Choroid plexus epithelial cell (primary cell): ENCODE results near the gene TEKTIP1.
"Not testable (repeated sequence)": the region's sequence is repeated elsewhere in the genome, so short reads cannot be mapped to it uniquely, and the experiment has no call there.

Experiments used
- DNase-seq: peaks from one replicate; pipeline ENCODE4 v3.0.0-alpha.2; 2010; ENCODE audit warnings: low read depth
- H3K4me3 ChIP-seq: 2 replicates; pipeline ENCODE4 v1.5.1; 2011; ENCODE audit warnings: low read depth, mild to moderate bottlenecking, control low read depth, low read length, moderate library complexity
- CTCF ChIP-seq: conservative IDR thresholded peaks from 2 replicates; pipeline ENCODE4 v1.5.1; 2011; ENCODE audit warnings: low read depth, mild to moderate bottlenecking, control low read depth, inconsistent platforms, low read length, moderate library complexity

TEKTIP1 gene

DNA sequence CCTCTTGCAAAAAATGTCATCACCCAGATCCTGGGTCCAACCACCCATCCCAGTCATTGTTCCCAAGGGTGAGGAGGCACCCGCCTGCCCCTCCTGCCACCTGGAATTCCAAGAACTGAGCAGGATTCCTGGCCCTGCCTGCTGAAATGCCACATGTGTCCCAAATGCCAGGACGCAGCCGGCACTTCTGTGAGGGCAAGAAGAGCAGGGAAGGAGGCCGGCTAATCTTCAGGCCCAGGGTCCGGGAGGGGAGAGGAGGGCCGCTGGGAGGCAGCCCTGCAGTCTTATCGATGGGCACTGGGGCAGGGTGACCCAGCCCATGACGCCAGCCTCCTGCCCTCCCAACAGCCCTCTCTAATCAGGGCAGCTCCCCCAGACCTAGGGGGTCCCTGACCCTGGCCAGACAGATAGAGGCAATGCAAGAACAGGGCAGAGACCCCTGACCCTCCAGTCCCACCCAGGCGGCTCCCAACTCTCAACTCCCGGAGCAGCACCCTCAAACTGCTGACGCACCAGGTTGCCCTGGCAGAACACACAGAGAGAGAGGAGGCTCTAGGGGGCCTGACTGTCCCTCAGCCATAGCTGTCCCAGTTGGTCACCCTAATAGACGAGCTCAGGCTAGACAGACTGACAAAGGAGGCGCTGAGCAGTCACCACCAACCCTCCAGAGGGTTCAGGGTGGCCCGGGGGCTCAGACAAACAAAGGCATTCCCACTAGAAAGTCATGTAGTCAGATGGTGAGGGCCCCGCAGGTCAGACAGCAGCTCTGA, 16.9 kb downstream of the TEKTIP1 start:
- DNase-seq, result no peak
- TF ChIP-seq CTCF, result no peak
- peak overlapping the region; percentile 88 for H3K4me3 ChIP-seq

DNA sequence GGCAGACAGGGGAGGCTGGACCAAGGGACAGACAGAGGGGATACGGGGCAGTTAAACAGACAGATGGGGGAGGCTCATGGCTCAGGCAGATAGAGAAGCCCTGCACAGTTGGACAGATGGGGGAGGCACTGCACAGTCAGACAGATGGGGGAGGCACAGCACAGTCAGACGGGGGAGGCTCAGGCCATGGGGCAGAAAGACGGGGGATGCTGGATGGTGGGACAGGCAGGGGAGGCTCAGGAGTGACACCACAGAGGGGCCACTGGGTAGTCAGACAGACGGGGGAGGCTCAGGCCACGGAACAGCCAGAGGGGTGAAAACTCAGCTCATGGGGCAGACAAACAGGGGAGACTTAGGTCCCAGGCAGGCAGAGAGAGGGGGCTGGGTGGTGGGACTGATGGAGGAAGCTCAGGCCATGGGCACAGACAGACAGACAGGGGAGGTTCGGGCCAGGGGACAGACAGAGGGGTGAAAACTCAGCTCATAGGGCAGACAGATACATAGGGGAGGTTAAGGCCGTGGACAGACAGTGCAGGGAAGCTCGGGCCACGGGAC, 17.5 kb downstream of the TEKTIP1 start:
- peak overlapping the region; percentile 88 for H3K4me3 ChIP-seq
- TF ChIP-seq CTCF, result no peak
- DNase-seq, result no peak

DNA sequence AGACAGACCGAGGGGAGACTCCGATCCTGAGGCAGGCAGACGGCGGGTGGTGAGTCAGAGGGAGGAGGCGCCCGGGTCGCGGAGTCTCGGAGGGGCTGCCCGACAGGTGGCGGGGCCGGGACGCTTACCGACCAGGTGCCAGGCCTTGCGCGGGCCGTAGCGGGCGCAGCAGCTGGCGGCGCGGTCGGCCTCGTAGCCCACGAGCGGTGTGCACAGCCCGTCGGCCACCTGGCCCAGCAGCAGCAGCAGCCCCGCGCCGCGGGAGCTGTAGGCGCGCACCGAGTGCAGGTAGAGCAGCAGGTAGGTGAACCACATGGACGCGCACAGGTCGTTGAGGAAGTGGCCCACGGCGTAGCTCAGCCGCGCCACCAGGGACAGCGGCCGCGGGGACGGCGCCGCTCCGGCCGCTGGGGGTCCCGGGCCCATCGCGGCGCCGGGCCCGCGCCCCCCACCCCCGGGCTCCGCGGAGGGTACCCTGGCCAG, 18.0 kb downstream of the TEKTIP1 start:
- peak; percentile 47 for DNase-seq
- TF ChIP-seq CTCF, result peak; percentile 10
- peak overlapping the region; percentile 88 for H3K4me3 ChIP-seq

GRCh38 chr19:3557461-3558248, 18.7 kb downstream of the TEKTIP1 start, which contains the start of gene MFSD12:
Gene MFSD12 (minus strand): TSS chr19:3557586. CDS start chr19:3557403, 183 bp downstream.
- peak within 1 kb of the TSS; percentile 88 for H3K4me3 ChIP-seq
- peak; percentile 94 for DNase-seq
- no peak for TF ChIP-seq CTCF

GRCh38 chr19:3563709-3564524, 24.9 kb downstream of the TEKTIP1 start:
- no peak overlapping the region for H3K4me3 ChIP-seq
- no peak for DNase-seq
- no peak for TF ChIP-seq CTCF

DNA sequence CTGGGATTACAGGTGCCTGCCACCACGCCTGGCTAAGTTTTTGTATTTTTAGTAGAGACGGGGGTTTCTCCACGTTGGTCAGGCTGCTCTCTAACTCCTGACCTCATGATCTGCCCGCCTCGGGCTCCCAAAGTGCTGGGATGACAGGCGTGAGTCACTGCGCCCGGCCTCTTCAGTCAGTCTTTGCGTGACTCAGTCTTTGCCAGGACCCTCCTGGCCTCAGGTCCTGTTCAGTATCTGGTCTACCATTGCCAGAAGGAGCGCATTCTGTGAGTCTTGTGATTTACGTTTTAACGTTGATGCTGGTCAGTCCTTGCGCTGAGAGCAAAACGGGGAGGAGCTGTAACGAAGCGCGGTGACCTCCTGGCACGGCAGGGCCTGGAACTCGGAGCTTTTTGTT, 26.2 kb downstream of the TEKTIP1 start:
- no peak for TF ChIP-seq CTCF
- H3K4me3 ChIP-seq, result no peak overlapping the region
- DNase-seq, result peak; percentile 72

DNA sequence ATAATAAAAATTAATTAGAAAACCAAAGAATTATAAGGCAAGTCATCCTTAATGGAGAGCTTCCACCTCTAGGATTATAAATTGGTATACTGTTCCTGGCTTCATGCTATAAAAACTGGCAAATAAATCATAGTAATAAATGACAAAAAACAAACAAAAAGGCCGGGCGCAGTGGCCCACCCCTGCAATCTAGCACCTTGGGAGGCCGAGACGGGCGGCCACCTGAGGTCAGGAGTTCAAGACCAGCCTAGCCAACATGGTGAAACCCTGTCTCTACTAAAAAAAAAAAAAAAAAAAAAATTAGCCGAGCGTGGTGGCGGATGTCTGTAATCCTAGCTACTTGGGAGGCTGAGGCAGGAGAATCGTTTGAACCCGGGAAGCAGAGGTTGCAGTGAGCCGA, 31.1 kb downstream of the TEKTIP1 start:
- not testable (repeated sequence) for H3K4me3 ChIP-seq, DNase-seq
